HG03159 (cell line): ENCODE measurements around the gene UBR7.
"Not testable (repeated sequence)": the region's sequence is repeated elsewhere in the genome, so short reads cannot be mapped to it uniquely, and the experiment has no call there.

Experiments
- ATAC-seq: cut with Tn5 transposase; IDR thresholded peaks from one replicate; pipeline ENCODE4 v1.9.1; 2021; ENCODE audit warnings: mild to moderate bottlenecking, moderate library complexity; ENCODE audit not compliant: unreplicated experiment

Gene UBR7, protein sequence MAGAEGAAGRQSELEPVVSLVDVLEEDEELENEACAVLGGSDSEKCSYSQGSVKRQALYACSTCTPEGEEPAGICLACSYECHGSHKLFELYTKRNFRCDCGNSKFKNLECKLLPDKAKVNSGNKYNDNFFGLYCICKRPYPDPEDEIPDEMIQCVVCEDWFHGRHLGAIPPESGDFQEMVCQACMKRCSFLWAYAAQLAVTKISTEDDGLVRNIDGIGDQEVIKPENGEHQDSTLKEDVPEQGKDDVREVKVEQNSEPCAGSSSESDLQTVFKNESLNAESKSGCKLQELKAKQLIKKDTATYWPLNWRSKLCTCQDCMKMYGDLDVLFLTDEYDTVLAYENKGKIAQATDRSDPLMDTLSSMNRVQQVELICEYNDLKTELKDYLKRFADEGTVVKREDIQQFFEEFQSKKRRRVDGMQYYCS

GRCh38 chr14:93206793-93207467 lies at the start of gene UBR7, which contains the start of gene GON7:
Gene UBR7, plus strand, starts transcription at chr14:93207256. Its CDS starts 36 bp downstream, at chr14:93207292.
Gene GON7, minus strand, starts transcription at chr14:93207065. Its CDS starts 28 bp downstream, at chr14:93207037.
- peak; percentile 81 for ATAC-seq

DNA sequence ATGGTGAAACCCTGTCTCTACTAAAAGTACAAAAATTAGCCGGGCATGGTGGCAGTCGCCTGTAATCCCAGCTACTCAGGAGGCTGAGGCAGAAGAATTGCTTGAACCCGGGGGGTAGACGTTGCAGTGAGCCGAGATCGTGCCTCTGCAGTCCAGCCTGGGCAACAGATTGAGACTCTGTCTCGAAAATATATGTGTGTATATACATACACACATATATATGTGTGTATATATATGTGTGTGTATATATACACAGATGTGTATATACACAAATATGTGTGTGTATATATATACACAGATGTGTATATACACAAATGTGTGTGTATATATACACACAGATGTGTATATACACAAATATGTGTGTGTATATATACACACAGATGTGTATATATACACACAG lies 48.7 kb upstream of the UBR7 start:
- ATAC-seq: not testable (repeated sequence)

DNA sequence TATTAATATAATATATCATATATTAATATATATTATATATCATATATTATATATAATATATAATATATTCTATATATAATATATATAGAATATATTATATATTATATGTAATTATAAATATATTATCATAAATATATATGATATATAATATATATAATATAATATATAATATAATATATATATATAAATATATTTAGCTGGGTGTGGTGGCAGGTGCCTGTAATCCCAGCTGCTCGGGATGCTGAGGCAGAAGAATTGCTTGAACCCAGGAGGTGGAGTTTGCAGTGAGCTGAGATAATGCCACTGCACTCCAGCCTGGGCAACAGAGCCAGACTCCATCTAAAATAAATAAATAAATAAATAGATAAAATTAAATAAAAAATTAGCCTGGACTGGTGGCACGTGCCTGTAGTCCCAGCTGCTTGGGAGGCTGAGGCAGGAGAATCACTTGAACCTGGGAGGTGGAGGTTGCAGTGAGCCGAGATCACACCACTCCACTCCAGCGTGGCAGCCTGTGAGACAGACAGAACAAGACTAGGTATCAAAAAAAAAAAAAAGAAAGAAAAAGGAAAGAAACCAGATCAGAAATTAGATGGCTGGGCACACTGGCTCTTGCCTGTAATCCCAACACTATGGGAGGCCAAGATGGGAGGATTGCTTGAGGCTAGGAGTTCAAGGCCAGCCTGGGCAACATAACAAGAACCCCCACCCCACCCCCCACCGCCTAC lies 47.3 kb upstream of the UBR7 start:
- not testable (repeated sequence) for ATAC-seq

GRCh38 chr14:93160353-93160801 lies 46.7 kb upstream of the UBR7 start:
- ATAC-seq: no peak

GRCh38 chr14:93161411-93161940 lies 45.6 kb upstream of the UBR7 start:
- no peak for ATAC-seq

DNA sequence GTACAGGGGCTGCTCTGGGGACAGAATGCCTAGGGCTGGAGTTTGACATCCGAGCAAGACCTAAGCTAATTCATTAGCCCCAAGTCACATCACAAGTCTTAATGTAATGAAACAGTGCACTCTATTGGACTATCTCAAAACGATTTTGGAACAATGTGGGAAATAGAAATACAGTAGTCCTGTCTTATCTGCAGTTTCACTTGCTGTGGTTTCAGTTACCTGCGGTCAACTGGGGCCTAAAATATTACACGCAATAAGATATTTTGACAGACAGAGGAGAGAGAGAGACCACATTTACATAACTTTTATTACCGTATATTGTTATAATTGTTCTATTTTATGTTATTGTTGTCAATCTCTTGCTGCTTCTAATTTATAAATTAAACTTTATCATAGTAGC lies 43.5 kb upstream of the UBR7 start:
- ATAC-seq: no peak

DNA sequence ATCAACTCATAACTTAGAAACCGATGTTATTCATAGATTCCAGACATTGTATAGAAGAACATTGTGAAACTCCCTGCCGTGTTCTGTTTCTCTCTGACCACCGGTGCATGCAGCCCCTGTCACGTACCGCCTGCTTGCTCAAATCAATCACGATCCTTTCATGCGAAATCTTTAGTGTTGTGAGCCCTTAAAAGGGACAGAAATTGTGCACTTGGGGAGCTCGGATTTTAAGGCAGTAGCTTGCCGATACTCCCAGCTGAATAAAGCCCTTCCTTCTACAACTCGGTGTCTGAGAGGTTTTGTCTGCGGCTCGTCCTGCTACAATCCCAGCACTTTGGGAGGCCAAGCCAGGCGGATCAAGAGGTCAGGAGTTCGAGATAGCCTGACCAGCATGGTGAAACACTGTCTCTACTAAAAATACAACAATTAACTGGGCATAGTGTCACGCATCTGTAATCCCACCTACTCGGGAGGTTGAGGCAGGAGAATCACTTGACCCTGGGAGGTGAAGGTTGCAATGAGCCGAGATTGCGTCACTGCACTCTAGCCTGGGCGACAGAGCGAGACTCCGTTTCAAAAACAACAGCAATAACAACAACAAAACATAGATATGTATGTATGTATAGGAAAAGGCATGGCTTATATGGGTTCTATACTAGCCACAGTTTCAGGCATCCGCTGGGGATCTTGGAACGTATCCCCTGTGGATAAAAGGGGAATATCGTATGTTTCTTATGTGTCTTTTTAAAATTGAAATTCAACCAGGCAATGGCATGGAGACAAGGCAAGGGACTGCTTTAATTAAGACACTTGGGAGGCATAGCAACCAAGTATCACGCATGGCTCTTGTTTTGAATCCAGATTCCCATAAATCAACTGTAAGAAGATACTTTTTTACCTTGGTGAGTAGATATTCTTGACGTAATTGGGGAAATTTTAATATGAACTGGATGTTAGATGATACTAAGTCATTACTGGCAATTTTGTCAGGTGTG lies 41.5 kb upstream of the UBR7 start:
- not testable (repeated sequence) for ATAC-seq

DNA sequence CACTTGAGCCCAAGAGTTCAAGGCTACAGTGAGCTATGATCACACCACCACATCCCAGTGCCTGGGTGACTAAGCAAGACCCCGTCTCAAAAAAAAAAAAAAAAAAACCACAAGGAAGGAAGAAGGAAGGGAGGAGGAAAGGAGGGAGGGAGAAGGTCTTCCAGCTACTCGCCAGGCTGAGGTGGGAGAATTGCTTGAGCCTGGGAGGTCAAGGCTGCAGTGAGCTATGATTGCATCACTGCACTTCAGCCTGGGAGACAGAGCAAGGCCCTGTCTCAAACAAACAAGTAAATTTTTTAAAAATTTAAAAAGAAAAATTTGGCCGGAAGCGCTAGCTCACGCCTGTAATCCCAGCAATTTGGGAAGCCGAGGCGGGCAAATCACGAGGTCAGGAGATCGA lies 38.4 kb upstream of the UBR7 start:
- ATAC-seq: not testable (repeated sequence)

- not testable (repeated sequence) for ATAC-seq
These were observed 37.4 kb upstream of the UBR7 start for GRCh38 chr14:93169619-93170018.

GRCh38 chr14:93170141-93170540 lies 36.9 kb upstream of the UBR7 start:
- ATAC-seq: not testable (repeated sequence)

DNA sequence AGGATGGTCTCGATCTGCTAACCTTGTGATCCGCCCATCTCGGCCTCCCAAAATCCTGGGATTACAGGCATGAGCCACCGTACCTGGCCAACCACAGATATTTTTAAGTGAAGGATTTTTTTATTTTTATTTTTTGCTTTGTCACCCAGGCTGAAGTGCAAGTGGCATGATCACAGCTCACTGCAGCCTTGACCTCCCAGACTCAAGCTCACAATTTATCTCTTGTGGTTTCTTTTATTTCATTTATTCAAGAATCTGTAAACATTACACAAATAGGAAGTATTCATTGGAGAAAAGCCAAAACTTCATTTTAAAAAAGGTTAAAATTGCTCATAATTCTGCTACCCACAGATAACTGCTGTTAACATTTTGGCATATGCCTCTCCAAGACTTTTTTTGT lies 35.7 kb upstream of the UBR7 start:
- no peak for ATAC-seq

GRCh38 chr14:93173943-93174395 lies 33.1 kb upstream of the UBR7 start:
- ATAC-seq: no peak

GRCh38 chr14:93174731-93175130 lies 32.3 kb upstream of the UBR7 start:
- ATAC-seq: not testable (repeated sequence)

DNA sequence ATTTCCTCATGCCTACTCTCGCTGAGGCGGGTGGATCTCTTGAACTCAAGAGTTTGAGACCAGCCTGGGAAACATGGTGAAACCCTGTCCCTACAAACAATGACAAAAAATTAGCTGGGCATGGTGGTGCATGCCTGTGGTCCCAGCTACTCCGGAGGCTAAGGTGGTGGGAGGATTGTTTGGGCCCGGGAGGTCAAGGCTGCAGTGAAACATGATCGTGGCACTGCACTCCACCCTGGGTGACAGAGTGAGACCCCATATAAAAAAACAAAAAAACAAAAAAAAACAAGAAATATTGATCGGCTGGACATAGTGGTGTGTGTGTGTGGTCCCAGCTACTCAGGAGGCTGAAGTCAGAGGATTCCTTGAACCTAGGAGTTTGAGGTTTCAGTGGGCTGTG lies 31.6 kb upstream of the UBR7 start:
- no peak for ATAC-seq

DNA sequence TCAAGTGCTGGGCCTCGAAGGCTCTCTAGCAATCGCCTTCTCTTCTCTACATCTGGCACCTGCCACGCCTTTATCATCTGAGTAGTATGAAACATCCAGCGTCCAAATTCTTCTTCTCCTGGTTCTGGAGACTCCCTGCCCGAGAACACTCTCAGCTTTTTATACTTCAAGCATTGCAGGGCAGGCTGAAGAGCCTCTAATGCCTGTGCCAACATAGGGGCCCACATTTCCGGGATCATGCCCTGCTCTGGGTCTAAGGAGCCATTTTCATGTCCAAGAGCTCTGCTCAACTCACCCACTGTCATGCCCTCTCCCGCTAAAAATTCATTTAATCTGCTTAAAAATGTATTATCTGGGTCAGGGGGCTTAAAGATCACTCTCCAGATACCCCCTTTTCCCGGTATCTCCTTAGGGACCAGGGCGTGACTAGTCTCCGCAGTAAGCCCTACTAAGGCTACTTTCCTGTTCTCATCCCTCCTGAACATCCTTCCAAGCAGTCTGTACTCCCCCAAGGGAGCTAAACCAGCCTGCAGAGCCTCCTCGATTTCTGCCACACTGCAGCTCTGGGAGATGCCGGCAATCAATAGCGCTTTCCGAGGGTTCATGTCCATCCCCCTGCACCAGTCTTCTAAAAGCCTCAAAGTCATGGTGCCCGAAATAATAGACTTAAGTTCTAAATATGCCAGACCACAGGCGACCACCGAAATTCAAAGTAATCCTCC lies 23.3 kb upstream of the UBR7 start:
- ATAC-seq: no peak

GRCh38 chr14:93184391-93185348 lies 22.4 kb upstream of the UBR7 start, which contains the start of the genes LYSET and MOAP1:
Gene LYSET, plus strand, starts transcription at chr14:93185317. Its CDS starts 89 bp downstream, at chr14:93185406.
Gene MOAP1, minus strand, starts transcription at chr14:93184897. Its CDS starts 655 bp downstream, at chr14:93184242.
- peak; percentile 80 for ATAC-seq

DNA sequence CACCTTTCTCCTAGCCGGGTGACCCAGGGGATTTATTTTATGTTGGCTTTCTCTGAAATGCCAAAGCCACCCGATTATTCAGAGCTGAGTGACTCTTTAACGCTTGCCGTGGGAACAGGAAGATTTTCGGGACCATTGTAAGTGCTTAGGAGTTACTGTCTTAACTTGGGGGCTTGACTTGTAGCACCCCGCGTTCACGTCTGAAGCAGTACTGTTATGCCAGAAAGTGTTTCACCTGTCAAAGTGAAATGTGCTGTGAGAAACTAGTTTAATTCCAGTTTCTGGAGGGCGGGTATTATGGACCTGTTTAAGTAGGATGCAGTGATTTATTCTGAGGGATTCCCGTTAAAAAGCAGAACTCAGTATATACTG lies 21.7 kb upstream of the UBR7 start:
- peak; percentile 1 for ATAC-seq

GRCh38 chr14:93186466-93186865 lies 20.6 kb upstream of the UBR7 start:
- ATAC-seq: no peak
